HG03432 (cell line): Measurements from ENCODE around the gene MRPL45.

Source experiments
- ATAC-seq: cut with Tn5 transposase; IDR thresholded peaks from one replicate; pipeline ENCODE4 v1.9.1; 2021; ENCODE audit warnings: mild to moderate bottlenecking, moderate library complexity; ENCODE audit not compliant: unreplicated experiment

MRPL45 gene

GRCh38 chr17:38344420-38344745, 47.4 kb downstream of the MRPL45 start:
- ATAC-seq = no peak

GRCh38 chr17:38345743-38346142, 48.8 kb downstream of the MRPL45 start:
- no peak for ATAC-seq

GRCh38 chr17:38349097-38349730, 52.2 kb downstream of the MRPL45 start:
- ATAC-seq = no peak

GRCh38 chr17:38350035-38350434, 53.1 kb downstream of the MRPL45 start:
- no peak for ATAC-seq

GRCh38 chr17:38351412-38352222, 54.6 kb downstream of the MRPL45 start, which contains the start of gene SOCS7:
TSS of gene SOCS7 (plus strand) at chr17:38351844. CDS start at chr17:38352053, 209 bp downstream.
- ATAC-seq = peak; percentile 90

- peak; percentile 20 for ATAC-seq
These were observed 55.5 kb downstream of the MRPL45 start for GRCh38 chr17:38352245-38353085.

- ATAC-seq = no peak
These were observed 56.2 kb downstream of the MRPL45 start for GRCh38 chr17:38353086-38353604.

GRCh38 chr17:38353668-38354067, 56.7 kb downstream of the MRPL45 start:
- ATAC-seq = no peak

GRCh38 chr17:38354466-38354865, 57.5 kb downstream of the MRPL45 start:
- no peak for ATAC-seq

GRCh38 chr17:38355251-38355650, 58.3 kb downstream of the MRPL45 start:
- no peak for ATAC-seq

- ATAC-seq = no peak
These were observed 60.6 kb downstream of the MRPL45 start for GRCh38 chr17:38357486-38358123.

- ATAC-seq = no peak
These were observed 61.9 kb downstream of the MRPL45 start for GRCh38 chr17:38358586-38359513.

GRCh38 chr17:38361694-38362465, 64.9 kb downstream of the MRPL45 start:
- ATAC-seq = no peak

- no peak for ATAC-seq
These were observed 66.0 kb downstream of the MRPL45 start for GRCh38 chr17:38363016-38363415.

- no peak for ATAC-seq
These were observed 67.8 kb downstream of the MRPL45 start for GRCh38 chr17:38364741-38365140.

- ATAC-seq = no peak
These were observed 72.3 kb downstream of the MRPL45 start for GRCh38 chr17:38369124-38369886.
